Stomach smooth muscle (tissue), 2 donors: Measurements from ENCODE around the gene MEGF11.

ENCODE experiments used
- H3K27ac ChIP-seq: one replicate; pipeline ENCODE4 v1.7.0; 2013; ENCODE audit warnings: mild to moderate bottlenecking, low read length, inconsistent platforms
- H3K27me3 ChIP-seq, 2 donors: one replicate each; pipeline ENCODE4 v1.7.0; 2013; ENCODE audit warnings: low read length in 2 of 2; ENCODE audit not compliant: insufficient read depth in 2 of 2, control insufficient read depth in 1 of 2
- H3K36me3 ChIP-seq, 2 donors: one replicate each; pipeline ENCODE4 v1.7.0; 2013; ENCODE audit warnings: low read length in 2 of 2; ENCODE audit not compliant: control insufficient read depth in 2 of 2, insufficient read depth in 2 of 2
- H3K4me1 ChIP-seq: one replicate; pipeline ENCODE4 v1.7.0; 2013; ENCODE audit warnings: low read length; ENCODE audit not compliant: control insufficient read depth, insufficient read depth
- H3K4me3 ChIP-seq, 2 donors: one replicate each; pipeline ENCODE4 v1.7.0; 2013; ENCODE audit warnings: low read length in 2 of 2
- H3K9ac ChIP-seq, 2 donors: one replicate each; pipeline ENCODE4 v1.7.0; 2013; ENCODE audit warnings: low read length in 2 of 2, mild to moderate bottlenecking in 1 of 2
- H3K9me3 ChIP-seq, 2 donors: one replicate each; pipeline ENCODE4 v1.7.0; 2013; ENCODE audit warnings: low read length in 2 of 2; ENCODE audit not compliant: control insufficient read depth in 2 of 2
- donor health status: healthy.
- donor health status: Pancreatic carcinoma.

The MEGF11 gene

GRCh38 chr15:66253418-66254088 lies at the start of gene MEGF11:
TSS of gene MEGF11 (minus strand) at chr15:66253750. CDS start at chr15:66128403, 125,347 bp downstream.
- peak within 1 kb of the TSS; percentile 3 to 5 for H3K9ac ChIP-seq
- H3K27me3 ChIP-seq, result peaks cover 48 to 49% of the 10 kb centered on the region in 2 donors
- H3K27ac ChIP-seq, result no peak within 1 kb of the TSS
- no peaks in the 10 kb centered on the region for H3K9me3 ChIP-seq
- H3K4me1 ChIP-seq, result peaks cover 27% of the 10 kb centered on the region
- peak within 1 kb of the TSS; percentile 60 to 80 for H3K4me3 ChIP-seq
- H3K36me3 ChIP-seq, result no peaks in the 10 kb centered on the region

DNA sequence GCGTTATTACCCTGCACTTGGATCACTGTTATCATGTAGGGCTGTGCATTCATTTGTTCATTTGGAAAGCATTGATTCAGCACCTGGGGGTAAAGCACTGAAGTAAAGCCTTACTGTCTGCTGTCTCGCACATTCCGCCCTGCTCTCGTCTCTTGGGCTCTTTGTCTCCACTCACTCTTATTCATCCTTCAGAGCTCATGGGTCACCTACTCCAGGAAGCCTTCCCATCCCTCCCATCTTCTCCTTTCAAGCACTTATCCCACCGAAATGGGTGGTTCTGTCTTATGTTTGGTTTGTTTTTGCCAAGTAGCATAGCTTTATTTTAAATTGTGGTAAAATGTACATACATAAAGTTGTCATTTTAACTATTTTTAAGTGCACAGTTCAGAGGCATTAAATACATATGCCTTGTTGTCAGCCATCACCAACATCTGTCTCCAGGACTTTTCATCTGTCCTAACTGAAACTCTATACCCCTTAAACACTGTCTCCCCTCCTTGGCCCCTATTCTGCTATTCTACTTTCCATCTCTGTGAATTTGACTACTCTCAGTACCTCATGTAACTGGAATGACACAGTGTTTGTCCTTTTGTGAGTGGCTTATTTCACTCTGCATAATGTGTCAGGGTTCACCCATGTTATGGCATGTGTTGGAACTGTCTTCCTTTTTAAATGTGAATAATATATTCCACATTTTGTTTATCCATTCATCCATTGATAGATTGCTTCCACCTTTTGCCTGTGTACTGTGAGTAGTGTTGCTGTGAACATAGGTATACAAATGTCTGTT lies 49.1 kb upstream of the MEGF11 start:
- Histone ChIP-seq H3K4me3 (no peak overlapping the region), H3K27ac (no peak overlapping the region), H3K9ac (no peak overlapping the region), H3K9me3 (no peaks in the 10 kb centered on the region), H3K4me1 (no peaks in the 10 kb centered on the region), H3K36me3 (peaks cover 4 to 21% of the 10 kb centered on the region in 2 donors), H3K27me3 (no peaks in the 10 kb centered on the region)

DNA sequence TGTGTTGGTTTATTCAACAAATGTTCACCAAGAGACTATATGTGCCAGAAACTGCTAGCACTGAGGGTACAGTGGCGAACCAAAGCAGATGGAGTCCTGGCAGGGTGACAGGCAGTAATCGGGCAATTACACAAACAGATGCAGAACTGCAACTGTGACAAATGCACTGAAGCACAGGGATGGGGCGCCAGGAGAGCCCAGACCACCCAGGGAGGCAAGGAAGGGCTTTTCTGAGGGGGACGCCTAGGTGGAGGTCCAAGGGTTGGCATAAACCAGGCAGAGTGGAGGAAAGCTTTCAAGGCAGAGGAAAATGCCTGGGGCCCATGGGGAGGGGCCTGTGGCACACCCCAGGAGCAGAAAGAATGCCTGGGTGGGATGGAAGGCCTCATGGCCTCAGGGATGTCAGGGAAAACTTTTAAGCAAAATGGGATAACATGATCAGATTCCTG lies 45.3 kb upstream of the MEGF11 start:
- H3K9me3 ChIP-seq, result no peaks in the 10 kb centered on the region
- peaks cover 3 to 14% of the 10 kb centered on the region in 2 donors for H3K36me3 ChIP-seq
- no peaks in the 10 kb centered on the region for H3K27me3 ChIP-seq
- no peak overlapping the region for H3K27ac ChIP-seq
- no peak overlapping the region for H3K4me3 ChIP-seq
- peaks cover 8% of the 10 kb centered on the region for H3K4me1 ChIP-seq
- no peak overlapping the region for H3K9ac ChIP-seq

GRCh38 chr15:66296186-66296585 lies 42.6 kb upstream of the MEGF11 start:
- Histone ChIP-seq H3K9me3 (no peaks in the 10 kb centered on the region), H3K9ac (no peak overlapping the region), H3K27ac (no peak overlapping the region), H3K27me3 (no peaks in the 10 kb centered on the region), H3K4me3 (no peak overlapping the region), H3K36me3 (peaks cover 0 to 5% of the 10 kb centered on the region in 2 donors), H3K4me1 (peaks cover 22% of the 10 kb centered on the region)

- H3K27me3 ChIP-seq, result no peaks in the 10 kb centered on the region
- H3K4me1 ChIP-seq, result peaks cover 22% of the 10 kb centered on the region
- peak overlapping the region; percentile 83 to 85 for H3K4me3 ChIP-seq
- peaks cover 0 to 5% of the 10 kb centered on the region in 2 donors for H3K36me3 ChIP-seq
- peak overlapping the region; percentile 67 to 94 for H3K9ac ChIP-seq
- H3K27ac ChIP-seq, result no peak overlapping the region
- H3K9me3 ChIP-seq, result no peaks in the 10 kb centered on the region
Observed at GRCh38 chr15:66294932-66295235, 41.3 kb upstream of the MEGF11 start.

- Histone ChIP-seq H3K36me3 (peaks cover 0 to 5% of the 10 kb centered on the region in 2 donors), H3K9me3 (no peaks in the 10 kb centered on the region), H3K27ac (peak overlapping the region; percentile 80), H3K9ac (peak overlapping the region; percentile 67 to 94), H3K4me3 (peak overlapping the region; percentile 83 to 85), H3K4me1 (peaks cover 22% of the 10 kb centered on the region), H3K27me3 (no peaks in the 10 kb centered on the region)
Observed at GRCh38 chr15:66294157-66294931, 40.8 kb upstream of the MEGF11 start.

DNA sequence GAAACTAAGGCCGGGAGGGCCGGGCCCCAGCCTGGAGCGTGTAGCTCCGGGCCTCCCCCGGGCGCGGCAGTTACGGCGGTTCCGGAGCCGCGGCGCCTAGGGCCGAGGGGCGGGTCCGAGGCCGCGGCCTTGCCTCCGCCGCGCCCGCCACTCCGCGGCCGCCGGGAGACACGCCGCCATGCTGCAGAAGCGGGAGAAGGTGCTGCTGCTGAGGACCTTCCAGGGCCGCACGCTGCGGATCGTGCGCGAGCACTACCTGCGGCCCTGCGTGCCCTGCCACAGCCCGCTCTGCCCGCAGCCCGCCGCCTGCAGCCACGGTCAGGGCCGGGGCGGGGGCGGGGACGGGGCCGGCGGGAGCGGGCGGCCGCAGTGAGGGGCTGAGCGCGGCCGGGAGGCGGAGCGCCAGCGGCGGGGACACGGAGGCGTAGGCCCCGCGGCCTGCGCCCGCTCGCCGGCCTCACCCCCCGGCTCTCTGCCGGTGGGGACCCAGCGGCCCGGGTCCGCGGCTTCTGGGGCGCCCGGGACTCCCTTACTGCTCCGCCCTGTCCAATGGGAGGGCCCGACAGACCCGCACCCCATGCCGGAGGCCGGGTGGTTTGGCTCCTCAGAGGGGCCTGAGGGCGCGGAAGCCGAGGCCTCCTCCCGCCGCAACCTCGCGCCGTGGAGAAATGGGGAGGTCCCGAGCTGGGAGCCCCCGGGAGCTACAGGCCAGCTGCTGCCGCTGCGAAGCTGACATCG lies 40.0 kb upstream of the MEGF11 start, which contains the start of gene DIS3L:
TSS of gene DIS3L (plus strand) at position 150 of the 738 bp plus-strand sequence. CDS start at position 179, 29 bp downstream.
- H3K27me3 ChIP-seq, result no peaks in the 10 kb centered on the region
- no peaks in the 10 kb centered on the region for H3K9me3 ChIP-seq
- H3K27ac ChIP-seq, result peak within 1 kb of the TSS; percentile 80
- H3K36me3 ChIP-seq, result peaks cover 0 to under 1% of the 10 kb centered on the region in 2 donors
- peak within 1 kb of the TSS; percentile 94 for H3K9ac ChIP-seq
- peak within 1 kb of the TSS; percentile 83 to 85 for H3K4me3 ChIP-seq
- H3K4me1 ChIP-seq, result peaks cover 26% of the 10 kb centered on the region

GRCh38 chr15:66292571-66293418 lies 39.2 kb upstream of the MEGF11 start:
- Histone ChIP-seq H3K9me3 (no peaks in the 10 kb centered on the region), H3K4me3 (peak overlapping the region; percentile 83 to 84), H3K36me3 (no peaks in the 10 kb centered on the region), H3K4me1 (peaks cover 26% of the 10 kb centered on the region), H3K27me3 (no peaks in the 10 kb centered on the region), H3K27ac (peak overlapping the region; percentile 76), H3K9ac (peak overlapping the region; percentile 92 to 94)

DNA sequence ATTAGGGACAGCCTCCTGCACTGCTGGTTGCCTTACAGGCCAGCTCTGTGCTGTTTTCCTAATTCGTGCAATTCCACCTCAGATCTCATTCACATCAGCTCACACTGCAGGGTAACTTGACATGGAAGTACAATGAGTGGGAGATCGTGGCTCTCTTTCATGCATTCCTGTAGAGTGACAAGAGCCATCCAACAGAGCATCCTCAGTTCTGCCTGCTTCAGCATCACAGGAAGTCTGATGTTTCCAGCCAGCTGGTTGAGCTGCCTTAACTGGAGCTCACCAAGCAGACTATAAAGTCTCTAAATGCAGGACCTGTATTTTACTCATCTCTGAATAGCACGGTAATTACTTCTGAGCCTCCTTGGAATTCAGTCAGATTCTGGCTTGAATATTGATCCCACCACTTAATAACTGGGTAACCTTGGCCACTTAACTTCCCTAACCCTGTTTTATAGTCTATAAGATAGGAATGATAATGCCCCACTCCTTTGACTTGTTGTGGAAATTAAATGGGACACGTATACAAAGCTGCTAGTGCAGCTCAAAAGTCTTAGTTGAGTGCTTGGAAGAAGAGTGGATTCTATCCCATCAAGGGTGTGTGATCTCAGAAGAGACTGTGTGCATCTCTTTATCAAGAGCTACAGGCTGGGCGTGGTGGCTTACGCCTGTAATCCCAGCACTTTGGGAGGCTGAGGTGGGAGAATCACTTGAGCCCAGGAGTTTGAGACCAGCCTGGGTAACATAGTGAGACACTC lies 38.4 kb upstream of the MEGF11 start:
- Histone ChIP-seq H3K9ac (peak overlapping the region; percentile 92 to 94), H3K27ac (no peak overlapping the region)

More for the DNA sequence above, 38.4 kb upstream of the MEGF11 start:
- Histone ChIP-seq H3K4me1 (peaks cover 26% of the 10 kb centered on the region), H3K9me3 (no peaks in the 10 kb centered on the region), H3K36me3 (no peaks in the 10 kb centered on the region), H3K4me3 (peak overlapping the region in 1 of 2 donors; percentile 83), H3K27me3 (no peaks in the 10 kb centered on the region)
